Measurements from ENCODE around the gene CD200R1. TPM values are rescaled to one million over a fixed set of nuclear protein-coding genes. Genes with fewer than 3 reads are reported as not detected.

The CD200R1 gene, protein sequence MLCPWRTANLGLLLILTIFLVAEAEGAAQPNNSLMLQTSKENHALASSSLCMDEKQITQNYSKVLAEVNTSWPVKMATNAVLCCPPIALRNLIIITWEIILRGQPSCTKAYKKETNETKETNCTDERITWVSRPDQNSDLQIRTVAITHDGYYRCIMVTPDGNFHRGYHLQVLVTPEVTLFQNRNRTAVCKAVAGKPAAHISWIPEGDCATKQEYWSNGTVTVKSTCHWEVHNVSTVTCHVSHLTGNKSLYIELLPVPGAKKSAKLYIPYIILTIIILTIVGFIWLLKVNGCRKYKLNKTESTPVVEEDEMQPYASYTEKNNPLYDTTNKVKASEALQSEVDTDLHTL
- 0.16 TPM in 1 of 2 replicates, not detected in the other for total RNA-seq

GRCh38 chr3:112974894-112975293, at the start of gene CD200R1:
TSS of gene CD200R1 (minus strand) at chr3:112975103. CDS start at chr3:112974857, 246 bp downstream.

DNA sequence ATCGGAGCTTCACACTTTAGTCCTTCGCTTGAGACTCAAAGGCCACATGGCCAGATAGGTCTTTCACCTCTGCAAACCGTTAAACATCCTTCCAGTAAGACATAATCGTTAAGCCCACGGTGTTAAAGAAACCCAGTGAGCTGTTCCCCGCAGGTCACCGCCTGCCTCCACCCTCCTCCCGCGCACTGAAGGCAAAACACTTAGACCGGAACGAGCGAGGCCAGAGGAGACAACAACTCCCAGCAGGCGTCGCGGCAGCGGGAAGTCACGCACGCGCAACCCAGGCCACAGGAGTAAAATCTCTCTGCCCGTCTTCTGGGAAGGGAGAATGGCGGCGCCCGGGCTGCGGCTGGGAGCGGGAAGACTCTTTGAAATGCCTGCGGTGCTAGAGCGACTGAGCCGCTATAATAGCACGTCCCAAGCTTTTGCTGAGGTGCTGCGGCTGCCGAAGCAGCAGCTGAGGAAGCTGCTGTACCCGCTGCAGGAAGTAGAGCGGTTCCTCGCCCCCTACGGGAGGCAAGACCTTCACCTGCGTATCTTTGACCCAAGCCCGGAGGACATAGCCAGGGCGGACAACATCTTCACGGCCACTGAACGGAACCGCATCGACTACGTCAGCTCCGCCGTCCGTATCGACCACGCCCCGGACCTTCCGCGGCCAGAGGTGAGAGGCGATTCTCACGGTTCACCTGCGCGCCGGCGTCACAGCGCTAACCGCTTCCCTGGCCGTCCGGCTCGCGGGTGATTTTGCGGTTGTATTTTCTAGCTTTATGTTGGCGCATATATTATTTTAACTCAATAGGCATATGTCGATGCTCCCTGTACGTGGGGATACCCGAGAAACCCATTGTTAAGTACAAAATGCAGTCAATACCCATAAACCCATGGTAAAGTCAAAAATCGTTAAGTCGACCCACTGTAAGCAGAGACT, 16.0 kb upstream of the CD200R1 start, which contains the start of gene GTPBP8:
Gene GTPBP8, plus strand, starts transcription at position 313 of the 931 bp plus-strand sequence. Its CDS starts 16 bp downstream, at position 329.

Other genes starting within 250 kb of the CD200R1 start
- gene CD200R1L, start 128.2 kb downstream of the CD200R1 start, total RNA-seq: not detected in 2 replicates
- gene GTPBP8, start 15.9 kb upstream of the CD200R1 start, total RNA-seq: 26.4 and 36.8 TPM in 2 replicates
- gene BOC, start 236.5 kb upstream of the CD200R1 start, total RNA-seq: 60.7 and 67.2 TPM in 2 replicates

Measured in hair follicle dermal papilla cell (primary cell).